Muscle layer of duodenum (tissue), 2 donors: ENCODE results near the gene GRIK3.

Experiments
- H3K27ac ChIP-seq: one replicate; pipeline ENCODE4 v1.7.0; 2013; ENCODE audit warnings: mild to moderate bottlenecking, low read length
- H3K27me3 ChIP-seq: one replicate; pipeline ENCODE4 v1.7.0; 2013; ENCODE audit warnings: low read depth, mild to moderate bottlenecking, control low read depth, low read length
- H3K36me3 ChIP-seq, 2 donors: one replicate each; pipeline ENCODE4 v1.7.0; 2013; ENCODE audit warnings: low read length in 2 of 2, control low read depth in 1 of 2, mild to moderate bottlenecking in 1 of 2; ENCODE audit not compliant: insufficient read depth in 2 of 2, control insufficient read depth in 1 of 2
- H3K4me1 ChIP-seq, 2 donors: one replicate each; pipeline ENCODE4 v1.7.0; 2013; ENCODE audit warnings: low read length in 2 of 2, mild to moderate bottlenecking in 2 of 2, control low read depth in 1 of 2, moderate library complexity in 1 of 2; ENCODE audit not compliant: insufficient read depth in 2 of 2, control insufficient read depth in 1 of 2
- H3K4me3 ChIP-seq, 2 donors: one replicate each; pipeline ENCODE4 v1.7.0; 2013; ENCODE audit warnings: low read length in 2 of 2, low read depth in 1 of 2, mild to moderate bottlenecking in 1 of 2
- H3K9me3 ChIP-seq, 2 donors: one replicate each; pipeline ENCODE4 v1.7.0; 2013; ENCODE audit warnings: low read length in 2 of 2, control low read depth in 1 of 2, mild to moderate bottlenecking in 1 of 2; ENCODE audit not compliant: control insufficient read depth in 1 of 2
- donor health status: healthy.

GRIK3 gene

GRCh38 chr1:36829961-36830360, 204.4 kb downstream of the GRIK3 start:
- Histone ChIP-seq H3K4me1 (no peaks in the 10 kb centered on the region), H3K36me3 (no peaks in the 10 kb centered on the region), H3K27ac (no peak overlapping the region), H3K4me3 (no peak overlapping the region), H3K27me3 (no peaks in the 10 kb centered on the region), H3K9me3 (no peaks in the 10 kb centered on the region)

DNA sequence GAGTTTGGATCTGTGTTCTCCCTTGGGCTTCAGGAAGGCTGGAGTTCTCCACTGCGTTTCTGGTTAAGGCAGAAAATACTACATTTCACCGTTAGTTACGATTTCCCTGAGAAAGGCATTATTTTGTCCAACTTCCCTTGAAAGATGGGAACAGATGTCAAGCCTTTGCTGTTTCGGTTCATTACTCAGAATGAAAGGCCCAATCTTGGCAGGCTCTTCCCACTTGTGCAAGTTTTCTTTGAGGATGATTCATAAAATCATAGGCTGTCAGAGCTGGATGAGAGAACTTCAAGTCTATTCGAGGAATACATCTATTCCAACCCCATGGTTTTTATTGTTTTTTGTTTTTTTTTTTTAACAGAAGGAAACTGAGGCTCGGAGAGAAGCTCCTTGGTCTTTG, 205.2 kb downstream of the GRIK3 start:
- H3K36me3 ChIP-seq = no peaks in the 10 kb centered on the region
- no peak overlapping the region for H3K4me3 ChIP-seq
- no peaks in the 10 kb centered on the region for H3K9me3 ChIP-seq
- no peaks in the 10 kb centered on the region for H3K27me3 ChIP-seq
- no peaks in the 10 kb centered on the region for H3K4me1 ChIP-seq
- no peak overlapping the region for H3K27ac ChIP-seq

DNA sequence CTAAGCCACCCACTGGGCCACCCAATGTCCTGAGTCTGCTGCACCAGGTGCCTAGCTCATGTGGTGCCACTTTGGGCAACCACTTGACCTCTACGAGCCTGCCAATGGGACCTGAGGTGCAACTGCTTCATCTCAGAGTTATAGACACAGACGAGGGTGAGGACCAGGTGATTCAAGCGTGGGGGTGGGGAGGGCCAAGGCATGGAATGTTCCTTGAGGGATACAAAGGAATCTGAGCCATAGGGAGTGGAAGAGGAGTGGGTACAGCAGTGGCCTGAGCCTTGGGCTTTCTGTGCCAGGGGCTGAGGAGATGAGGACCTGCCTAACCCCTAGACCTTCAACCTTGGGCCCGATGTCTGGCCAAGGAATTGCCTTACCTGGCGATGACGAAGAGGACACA, 209.1 kb downstream of the GRIK3 start:
- Histone ChIP-seq H3K9me3 (no peaks in the 10 kb centered on the region), H3K27me3 (no peaks in the 10 kb centered on the region), H3K27ac (no peak overlapping the region), H3K4me3 (no peak overlapping the region), H3K4me1 (no peaks in the 10 kb centered on the region), H3K36me3 (no peaks in the 10 kb centered on the region)

GRCh38 chr1:36824390-36824861, 209.9 kb downstream of the GRIK3 start:
- Histone ChIP-seq H3K9me3 (no peaks in the 10 kb centered on the region), H3K27me3 (no peaks in the 10 kb centered on the region), H3K4me1 (no peaks in the 10 kb centered on the region), H3K36me3 (no peaks in the 10 kb centered on the region), H3K4me3 (no peak overlapping the region), H3K27ac (no peak overlapping the region)

- H3K9me3 ChIP-seq = no peaks in the 10 kb centered on the region
Measured at GRCh38 chr1:36822648-36823047, 211.7 kb downstream of the GRIK3 start.

DNA sequence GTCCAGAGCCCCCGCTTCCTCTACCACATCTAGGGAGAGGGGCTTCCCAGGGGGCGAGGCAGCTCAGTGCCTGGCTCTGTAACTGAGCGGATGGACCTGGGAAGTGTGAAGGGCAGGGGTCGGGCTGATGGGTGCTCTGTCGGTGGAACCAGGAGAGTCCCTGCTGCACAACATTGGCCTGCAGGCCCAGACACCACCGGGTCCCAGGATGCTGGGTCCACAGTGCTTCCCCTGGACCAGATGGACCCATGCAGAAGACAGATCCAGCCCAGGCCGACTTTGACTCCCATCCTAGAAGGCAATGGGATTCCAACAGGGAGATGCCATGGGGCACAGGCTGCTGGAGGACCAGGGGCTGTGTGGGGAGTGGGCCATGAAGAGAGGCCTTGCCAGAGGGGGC, 212.9 kb downstream of the GRIK3 start:
- H3K27ac ChIP-seq = no peak overlapping the region
- H3K27me3 ChIP-seq = no peaks in the 10 kb centered on the region
- no peaks in the 10 kb centered on the region for H3K4me1 ChIP-seq
- H3K9me3 ChIP-seq = no peaks in the 10 kb centered on the region
- no peaks in the 10 kb centered on the region for H3K36me3 ChIP-seq
- H3K4me3 ChIP-seq = no peak overlapping the region

More at GRCh38 chr1:36822648-36823047, 211.7 kb downstream of the GRIK3 start:
- Histone ChIP-seq H3K4me1 (no peaks in the 10 kb centered on the region), H3K27me3 (no peaks in the 10 kb centered on the region), H3K36me3 (no peaks in the 10 kb centered on the region), H3K27ac (no peak overlapping the region), H3K4me3 (no peak overlapping the region)

DNA sequence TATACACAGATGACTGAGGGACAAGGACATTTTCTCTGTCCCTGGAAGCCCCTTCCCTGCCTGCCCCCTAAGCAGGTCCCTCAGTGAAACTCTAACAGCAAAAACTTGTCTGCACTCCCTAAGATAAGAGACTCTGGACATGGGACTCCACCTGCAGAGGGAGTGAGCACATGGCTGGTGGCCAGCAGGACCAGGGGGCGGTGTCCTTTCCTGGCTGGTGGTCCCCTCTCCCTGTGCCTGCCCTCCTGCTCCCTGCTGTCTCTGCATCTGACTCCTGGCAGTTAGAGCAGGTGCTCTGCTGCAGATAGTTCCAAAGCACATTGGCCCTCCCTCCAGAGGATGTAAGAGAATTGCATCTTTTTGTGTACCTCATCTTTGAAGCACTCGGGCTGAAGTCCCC, 215.5 kb downstream of the GRIK3 start:
- no peaks in the 10 kb centered on the region for H3K9me3 ChIP-seq
- no peak overlapping the region for H3K4me3 ChIP-seq
- no peak overlapping the region for H3K27ac ChIP-seq
- H3K27me3 ChIP-seq = no peaks in the 10 kb centered on the region
- H3K36me3 ChIP-seq = no peaks in the 10 kb centered on the region
- no peaks in the 10 kb centered on the region for H3K4me1 ChIP-seq

DNA sequence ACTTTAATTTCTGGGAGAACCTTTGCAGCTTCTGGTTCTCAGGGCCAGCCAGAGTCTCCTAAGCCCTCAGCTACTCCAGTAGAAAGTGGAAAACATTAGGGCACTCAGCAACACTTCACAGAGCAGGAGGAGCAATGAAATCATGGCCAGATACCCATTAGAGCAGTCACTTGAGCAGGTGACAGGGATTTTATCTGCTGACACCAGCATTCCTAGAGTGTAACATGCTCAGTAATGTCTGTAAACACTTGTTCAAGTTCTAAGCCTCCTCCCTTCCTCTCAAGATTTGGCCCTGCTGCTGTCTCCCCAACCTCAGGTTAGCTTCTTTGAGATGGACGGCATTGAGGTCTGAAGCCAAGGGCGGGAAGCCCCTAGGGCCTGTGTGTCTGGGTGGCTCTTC, 218.0 kb downstream of the GRIK3 start:
- Histone ChIP-seq H3K4me1 (no peaks in the 10 kb centered on the region), H3K36me3 (no peaks in the 10 kb centered on the region), H3K27me3 (no peaks in the 10 kb centered on the region), H3K9me3 (no peaks in the 10 kb centered on the region), H3K27ac (no peak overlapping the region), H3K4me3 (no peak overlapping the region)

- Histone ChIP-seq H3K4me3 (no peak overlapping the region), H3K27ac (no peak overlapping the region), H3K36me3 (no peaks in the 10 kb centered on the region), H3K4me1 (no peaks in the 10 kb centered on the region), H3K9me3 (no peaks in the 10 kb centered on the region), H3K27me3 (no peaks in the 10 kb centered on the region)
Measured at GRCh38 chr1:36814774-36815173, 219.5 kb downstream of the GRIK3 start.

GRCh38 chr1:36814083-36814482, 220.2 kb downstream of the GRIK3 start:
- Histone ChIP-seq H3K27me3 (no peaks in the 10 kb centered on the region), H3K9me3 (no peaks in the 10 kb centered on the region), H3K36me3 (no peaks in the 10 kb centered on the region), H3K4me1 (no peaks in the 10 kb centered on the region), H3K27ac (no peak overlapping the region), H3K4me3 (no peak overlapping the region)

GRCh38 chr1:36807262-36807661, 227.1 kb downstream of the GRIK3 start:
- Histone ChIP-seq H3K27me3 (no peaks in the 10 kb centered on the region), H3K27ac (no peak overlapping the region), H3K9me3 (no peaks in the 10 kb centered on the region), H3K4me3 (no peak overlapping the region), H3K4me1 (no peaks in the 10 kb centered on the region), H3K36me3 (no peaks in the 10 kb centered on the region)

DNA sequence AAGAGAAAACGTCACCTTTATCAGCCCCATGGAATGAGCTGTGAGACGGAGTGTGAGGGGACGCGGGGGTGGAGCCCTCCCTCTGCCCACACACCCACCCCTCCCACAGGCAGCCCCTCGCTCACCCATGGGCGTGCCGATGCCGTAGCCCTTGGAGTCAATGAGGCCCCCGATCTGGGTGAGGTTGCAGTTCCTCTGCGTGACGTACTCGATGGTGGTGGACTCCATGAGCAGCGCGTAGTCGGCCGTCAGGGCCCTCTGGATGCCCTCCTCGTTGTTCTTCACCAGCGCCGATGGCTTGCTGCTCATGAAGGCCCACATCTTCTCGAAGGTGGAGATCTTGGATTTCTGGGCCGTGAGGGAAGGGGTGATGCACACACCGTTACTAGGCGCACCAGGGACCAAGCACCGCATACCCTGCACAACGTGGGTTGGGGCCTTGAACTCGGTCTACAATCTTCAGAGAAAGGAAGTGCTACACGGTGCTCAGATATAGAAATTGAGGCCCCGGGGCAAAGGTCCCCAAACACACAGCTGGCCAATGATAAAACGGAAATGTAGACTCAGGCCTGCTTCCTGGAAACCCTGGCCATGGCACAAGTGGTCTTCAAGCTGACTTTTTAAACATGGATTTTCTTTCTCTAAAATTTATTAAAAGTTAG, 228.2 kb downstream of the GRIK3 start:
- Histone ChIP-seq H3K27ac (no peak overlapping the region), H3K4me1 (no peaks in the 10 kb centered on the region)

More for the DNA sequence above, 228.2 kb downstream of the GRIK3 start:
- no peaks in the 10 kb centered on the region for H3K27me3 ChIP-seq
- no peak overlapping the region for H3K4me3 ChIP-seq
- H3K36me3 ChIP-seq = no peaks in the 10 kb centered on the region
- H3K9me3 ChIP-seq = no peaks in the 10 kb centered on the region
